C4-2B (cell line): ENCODE results near the gene SLC34A3.
A peak's percentile ranks its signal among the peaks of the same experiment; 100 is the strongest.

ENCODE experiments used
- H3K27ac ChIP-seq: fragments of 450-650 bp; 2 replicates; pipeline ENCODE4 v1.5.1; 2017
- CTCF ChIP-seq: fragments of 450-650 bp; conservative IDR thresholded peaks from 2 replicates; pipeline ENCODE4 v1.5.1; 2017; ENCODE audit warnings: mild to moderate bottlenecking
- ZFX ChIP-seq: fragments of 450-650 bp; IDR thresholded peaks from 2 replicates; pipeline ENCODE4 v1.6.1; 2017

Gene SLC34A3

GRCh38 chr9:137272241-137273094 is 41.8 kb downstream of the SLC34A3 start:
- no peak overlapping the region; the same call in 1 of the 2 replicates for H3K27ac ChIP-seq
- TF ChIP-seq ZFX: no peak
- TF ChIP-seq CTCF: no peak

GRCh38 chr9:137273095-137273490 is 42.4 kb downstream of the SLC34A3 start:
- TF ChIP-seq CTCF (no peak), ZFX (no peak)
- H3K27ac ChIP-seq: no peak overlapping the region; the same call in 1 of the 2 replicates

GRCh38 chr9:137273611-137274320 is 43.1 kb downstream of the SLC34A3 start:
- peak overlapping the region; percentile 1; the same call in 1 of the 2 replicates for H3K27ac ChIP-seq
- TF ChIP-seq ZFX (no peak), CTCF (no peak)

- TF ChIP-seq ZFX: no peak
- no peak for TF ChIP-seq CTCF
- no peak overlapping the region for H3K27ac ChIP-seq
Measured at GRCh38 chr9:137275203-137275587, 44.5 kb downstream of the SLC34A3 start.

- no peak overlapping the region for H3K27ac ChIP-seq
- TF ChIP-seq CTCF (no peak), ZFX (no peak)
Measured at GRCh38 chr9:137275588-137276472, 45.1 kb downstream of the SLC34A3 start.

- no peak for TF ChIP-seq CTCF
- TF ChIP-seq ZFX: no peak
- H3K27ac ChIP-seq: no peak overlapping the region
Measured at GRCh38 chr9:137276473-137277328, 46.0 kb downstream of the SLC34A3 start.
